ENCODE results near the gene FRS2.

- TF ChIP-seq CTCF (IDR thresholded peaks at IDR 0.05; ENCODE audit: low read length) (no peak), EZH2 (optimal IDR thresholded peaks at IDR 0.05; ENCODE audit: low read depth, low read length) (no peak)
Observed at GRCh38 chr12:69598174-69598753, 128.1 kb downstream of the FRS2 start.

All from MM.1S (cell line).